Neural progenitor cell (in vitro differentiated cells): ENCODE results near the gene NLRP9. TPM values are rescaled to one million over a fixed set of nuclear protein-coding genes. Genes with fewer than 3 reads are reported as not detected.

Experiments used
- DNase-seq: peaks from one replicate; pipeline ENCODE4 v3.0.0-alpha.2; 2016; ENCODE audit warnings: low spot score
- H2AFZ ChIP-seq: fragments of 200-600 bp; sonication (generic); replicated peaks from 2 replicates; pipeline ENCODE4 v1.6.1; 2016; ENCODE audit warnings: antibody characterized with exemption
- H3F3A ChIP-seq: fragments of 200-600 bp; sonication (generic); 2 replicates; pipeline ENCODE4 v1.6.1; 2016; ENCODE audit warnings: antibody characterized with exemption, low read depth
- H3K27ac ChIP-seq: fragments of 200-600 bp; sonication (generic); 2 replicates; pipeline ENCODE4 v1.5.1; 2016; ENCODE audit warnings: mild to moderate bottlenecking
- H3K27me3 ChIP-seq: fragments of 200-600 bp; sonication (generic); 2 replicates; pipeline ENCODE4 v1.6.1; 2016; ENCODE audit warnings: mild to moderate bottlenecking, moderate library complexity
- H3K36me3 ChIP-seq: fragments of 200-600 bp; sonication (generic); 2 replicates; pipeline ENCODE4 v1.5.1; 2016
- H3K4me1 ChIP-seq: fragments of 200-600 bp; sonication (generic); 2 replicates; pipeline ENCODE4 v1.6.1; 2016; ENCODE audit warnings: mixed run types
- H3K4me2 ChIP-seq: fragments of 200-600 bp; sonication (generic); 2 replicates; pipeline ENCODE4 v1.6.1; 2016
- H3K4me3 ChIP-seq: fragments of 200-600 bp; sonication (generic); 2 replicates; pipeline ENCODE4 v1.5.1; 2016
- H3K79me2 ChIP-seq: fragments of 200-600 bp; sonication (generic); 2 replicates; pipeline ENCODE4 v1.6.1; 2016; ENCODE audit warnings: low read depth
- H3K9ac ChIP-seq: fragments of 200-600 bp; sonication (generic); 2 replicates; pipeline ENCODE4 v1.6.1; 2016
- H3K9me3 ChIP-seq: fragments of 200-600 bp; sonication (generic); 2 replicates; pipeline ENCODE4 v1.5.1; 2016; ENCODE audit warnings: low read depth
- H4K20me1 ChIP-seq: fragments of 200-600 bp; sonication (generic); 2 replicates; pipeline ENCODE4 v1.6.1; 2016; ENCODE audit warnings: low read depth
- H3K27ac Mint-ChIP-seq: 3 replicates; pipeline ENCODE4 v1.8.0; 2021; ENCODE audit warnings: mixed read lengths
- H3K27me3 Mint-ChIP-seq: 2 replicates; pipeline ENCODE4 v1.8.0; 2022; ENCODE audit warnings: low read depth, mild to moderate bottlenecking, inconsistent platforms, moderate library complexity, mixed read lengths; ENCODE audit not compliant: insufficient read depth
- H3K36me3 Mint-ChIP-seq: 3 replicates; pipeline ENCODE4 v1.8.0; 2021; ENCODE audit warnings: mixed read lengths
- H3K4me1 Mint-ChIP-seq: 3 replicates; pipeline ENCODE4 v1.8.0; 2021; ENCODE audit warnings: mixed read lengths
- H3K4me3 Mint-ChIP-seq: 3 replicates; pipeline ENCODE4 v1.8.0; 2021; ENCODE audit warnings: mild to moderate bottlenecking, moderate library complexity, mixed read lengths
- H3K9me3 Mint-ChIP-seq: 3 replicates; pipeline ENCODE4 v1.8.0; 2020; ENCODE audit warnings: mixed read lengths
- CTCF ChIP-seq: fragments of 200-600 bp; sonication (generic); IDR thresholded peaks from 2 replicates; pipeline ENCODE4 v1.5.1; 2017; ENCODE audit warnings: antibody characterized with exemption, mild to moderate bottlenecking
- EZH2 ChIP-seq: fragments of 200-600 bp; sonication (generic); IDR thresholded peaks from 2 replicates; pipeline ENCODE4 v1.6.1; 2017; ENCODE audit warnings: antibody characterized with exemption, mild to moderate bottlenecking, moderate library complexity
- EZH2phosphoT487 ChIP-seq: fragments of 200-600 bp; sonication (generic); IDR thresholded peaks from 2 replicates; pipeline ENCODE4 v1.6.1; 2017; ENCODE audit warnings: antibody characterized with exemption
- total RNA-seq: library from RNA; depleted of rRNA; stranded (reverse); fragments of >200 nt; gene quantifications from 2 replicates; pipeline ENCODE4 v1.2.3, GENCODE V29; 2015; ENCODE audit warnings: low replicate concordance

NLRP9 gene
- total RNA-seq, 1 donor from 2014 or later, result not detected

- Mint-ChIP-seq H3K4me1 (peaks cover 27% of the 10 kb centered on the region), H3K27me3 (peaks cover 6% of the 10 kb centered on the region), H3K36me3 (peaks cover 14% of the 10 kb centered on the region), H3K4me3 (peak overlapping the region; percentile 98), H3K27ac (no peak overlapping the region), H3K9me3 (no peaks in the 10 kb centered on the region)
- no peaks in the 10 kb centered on the region for H3K27me3 ChIP-seq
- H3K79me2 ChIP-seq, result peaks cover 64% of the 10 kb centered on the region
- no peak overlapping the region for H3K4me3 ChIP-seq
- no peaks in the 10 kb centered on the region for H3K9me3 ChIP-seq
- H3K4me2 ChIP-seq, result no peak overlapping the region
- H2AFZ ChIP-seq, result no peak overlapping the region
- no peaks in the 10 kb centered on the region for H3K36me3 ChIP-seq
- no peak overlapping the region for H3K9ac ChIP-seq
- peaks cover 45% of the 10 kb centered on the region for H4K20me1 ChIP-seq
- H3F3A ChIP-seq, result peaks cover 27% of the 10 kb centered on the region
- no peak for DNase-seq
- TF ChIP-seq EZH2 (no peak), EZH2phosphoT487 (no peak), CTCF (no peak)
- peaks cover 19% of the 10 kb centered on the region for H3K4me1 ChIP-seq
- H3K27ac ChIP-seq, result no peak overlapping the region
These were observed 61.2 kb downstream of the NLRP9 start for GRCh38 chr19:55676889-55677505.

GRCh38 chr19:55676383-55676782 is 61.8 kb downstream of the NLRP9 start:
- H3K36me3 Mint-ChIP-seq, result peaks cover 14% of the 10 kb centered on the region
- peaks cover 30% of the 10 kb centered on the region for H3K4me1 Mint-ChIP-seq
- no peak for DNase-seq
- Histone ChIP-seq H3K27me3 (no peaks in the 10 kb centered on the region), H3K9me3 (no peaks in the 10 kb centered on the region), H3K79me2 (peaks cover 71% of the 10 kb centered on the region), H3K4me2 (peak overlapping the region; percentile 83), H4K20me1 (peaks cover 51% of the 10 kb centered on the region), H3F3A (peaks cover 29% of the 10 kb centered on the region), H2AFZ (no peak overlapping the region), H3K36me3 (no peaks in the 10 kb centered on the region), H3K4me1 (peaks cover 19% of the 10 kb centered on the region), H3K9ac (peak overlapping the region; percentile 84), H3K4me3 (peak overlapping the region; percentile 70), H3K27ac (no peak overlapping the region)
- no peak overlapping the region for H3K27ac Mint-ChIP-seq
- H3K4me3 Mint-ChIP-seq, result peak overlapping the region; percentile 98
- TF ChIP-seq EZH2phosphoT487 (no peak), CTCF (no peak), EZH2 (no peak)
- H3K9me3 Mint-ChIP-seq, result no peaks in the 10 kb centered on the region
- H3K27me3 Mint-ChIP-seq, result peaks cover 6% of the 10 kb centered on the region

- peak overlapping the region; percentile 70 for H3K4me3 ChIP-seq
- no peaks in the 10 kb centered on the region for H3K36me3 ChIP-seq
- peak overlapping the region; percentile 84 for H3K9ac ChIP-seq
- peaks cover 57% of the 10 kb centered on the region for H4K20me1 ChIP-seq
- peak overlapping the region; percentile 83 for H3K4me2 ChIP-seq
- H3F3A ChIP-seq, result peaks cover 35% of the 10 kb centered on the region
- H3K27ac Mint-ChIP-seq, result peak overlapping the region; percentile 78
- H3K36me3 Mint-ChIP-seq, result peaks cover 18% of the 10 kb centered on the region
- H3K27me3 ChIP-seq, result no peaks in the 10 kb centered on the region
- TF ChIP-seq CTCF (no peak), EZH2 (no peak), EZH2phosphoT487 (no peak)
- DNase-seq, result no peak
- peaks cover 19% of the 10 kb centered on the region for H3K4me1 ChIP-seq
- no peaks in the 10 kb centered on the region for H3K9me3 Mint-ChIP-seq
- no peak overlapping the region for H3K27ac ChIP-seq
- H3K79me2 ChIP-seq, result peaks cover 76% of the 10 kb centered on the region
- H2AFZ ChIP-seq, result peak overlapping the region; percentile 23
- H3K27me3 Mint-ChIP-seq, result peaks cover 9% of the 10 kb centered on the region
- peaks cover 33% of the 10 kb centered on the region for H3K4me1 Mint-ChIP-seq
- no peaks in the 10 kb centered on the region for H3K9me3 ChIP-seq
- peak overlapping the region; percentile 98 for H3K4me3 Mint-ChIP-seq
These were observed 62.4 kb downstream of the NLRP9 start for GRCh38 chr19:55675661-55676354.
